HepG2 (cell line): ENCODE data around the gene DCDC2C. TPM values are rescaled to one million over a fixed set of nuclear protein-coding genes. Genes with fewer than 3 reads are reported as not detected.

Source experiments
- ATAC-seq: fragments of 200-7000 bp; cut with Tn5 transposase; 3 replicates; pipeline ENCODE4 v1.9.1; 2020; ENCODE audit warnings: mild to moderate bottlenecking, moderate library complexity
- BruUV-seq: library from RNA; stranded (reverse); fragments of 400-500 nt; replicated peaks from 2 replicates; lab custom pipeline; 2021; lab: Mats Ljungman, UMichigan
- CTCF ChIA-PET: fragments of 300-600 bp; formaldehyde crosslinking; extraction: SDS; loops from one replicate; lab custom pipeline; 2021; ENCODE audit warnings: low total read pairs, inconsistent platforms, low intra/inter-chr PET ratio; lab: Yijun Ruan, JAX
- POLR2A ChIA-PET: fragments of 350-600 bp; sonication (Branson Sonifier 250); formaldehyde crosslinking; loops from one replicate; lab custom pipeline; 2020; ENCODE audit warnings: antibody characterized with exemption, inconsistent platforms; lab: Yijun Ruan, JAX
- DNase-seq: peaks from one replicate; pipeline ENCODE4 v3.0.0-alpha.2; 2015; ENCODE audit warnings: low spot score
- FAIRE-seq: peaks from 3 replicates; lab custom pipeline; 2011; peaks lifted over from hg19 to GRCh38; lab: Jason Lieb, UNC
- H2AFZ ChIP-seq: one replicate; pipeline ENCODE4 v1.6.1; 2011; ENCODE audit warnings: low read length, inconsistent platforms
- H3K27ac ChIP-seq: fragments of 300-600 bp; 3 replicates; pipeline ENCODE4 v1.8.0; 2011; ENCODE audit warnings: mixed run types, mild to moderate bottlenecking, mixed read lengths, low read length, inconsistent platforms; ENCODE audit not compliant: insufficient read depth; ENCODE audit errors: extremely low read length
- H3K27me3 ChIP-seq, 2 experiments: fragments of 200-600 bp in 1 of 2; 2 replicates in 1 of 2; 3 replicates in 1 of 2; pipeline versions ENCODE4 v1.6.0 to v1.8.0; 2011; ENCODE audit warnings: low read length in 2 of 2, mild to moderate bottlenecking in 2 of 2, moderate library complexity in 2 of 2, inconsistent platforms in 1 of 2; ENCODE audit not compliant: insufficient read depth in 2 of 2, control insufficient read depth in 1 of 2
- H3K36me3 ChIP-seq, 2 experiments: fragments of 200-600 bp in 1 of 2; replicated peaks in 1 of 2; 2 replicates in 1 of 2; 3 replicates in 1 of 2; pipeline versions ENCODE4 v1.5.1 to v1.8.0; 2011; ENCODE audit warnings: low read length in 2 of 2, inconsistent platforms in 1 of 2; ENCODE audit not compliant: insufficient read depth in 2 of 2, control insufficient read depth in 1 of 2
- H3K4me1 ChIP-seq: 2 replicates; pipeline ENCODE4 v1.5.1; 2012; ENCODE audit warnings: low read length, inconsistent platforms; ENCODE audit not compliant: insufficient read depth
- H3K4me2 ChIP-seq: 2 replicates; pipeline ENCODE4 v1.6.0; 2011; ENCODE audit warnings: low read depth, low read length, inconsistent platforms
- H3K4me3 ChIP-seq, 3 experiments: fragments of 200-600 bp in 1 of 3; sonication (generic), shearing (Covaris generic) in 1 of 3; replicated peaks in 1 of 3; 2 replicates each; pipeline ENCODE4 v1.5.1; 2011 to 2016; ENCODE audit warnings: low read length in 3 of 3, inconsistent platforms in 2 of 3, low read depth in 2 of 3, mild to moderate bottlenecking in 2 of 3, control low read depth in 1 of 3, mixed read lengths in 1 of 3; ENCODE audit not compliant: insufficient read depth in 1 of 3
- H3K79me2 ChIP-seq: one replicate; pipeline ENCODE4 v1.6.1; 2011; ENCODE audit warnings: low read length, inconsistent platforms; ENCODE audit not compliant: insufficient read depth
- H3K9ac ChIP-seq: 2 replicates; pipeline ENCODE4 v1.6.0; 2011; ENCODE audit warnings: mild to moderate bottlenecking, low read depth, low read length, inconsistent platforms; ENCODE audit not compliant: insufficient read depth
- H3K9me3 ChIP-seq: 2 replicates; pipeline ENCODE4 v1.5.1; 2012; ENCODE audit warnings: mild to moderate bottlenecking, low read length
- H4K20me1 ChIP-seq: 2 replicates; pipeline ENCODE4 v1.6.0; 2011; ENCODE audit warnings: inconsistent platforms, mild to moderate bottlenecking, low read length, moderate library complexity; ENCODE audit not compliant: insufficient read depth
- CEBPG ChIP-seq: IDR thresholded peaks from 2 replicates; pipeline ENCODE4 v1.6.1; 2016
- DMAP1 ChIP-seq: IDR thresholded peaks from 2 replicates; pipeline ENCODE4 v1.6.1; 2016
- ELF4 ChIP-seq: sonication (generic); formaldehyde crosslinking; IDR thresholded peaks from 2 replicates; pipeline ENCODE4 v1.5.0; 2020; ENCODE audit warnings: missing genetic modification reagents, mild to moderate bottlenecking, moderate library complexity, borderline replicate concordance
- GABPA ChIP-seq, 2 experiments: IDR thresholded peaks; 2 replicates each; pipeline ENCODE4 v1.6.1; 2011 to 2016; ENCODE audit warnings: low read depth in 2 of 2, low read length in 1 of 2, missing biosample characterization in 1 of 2, missing genetic modification characterization in 1 of 2
- HOXD1 ChIP-seq: sonication (generic); formaldehyde crosslinking; IDR thresholded peaks from 2 replicates; pipeline ENCODE4 v1.5.0; 2020; ENCODE audit warnings: missing genetic modification reagents
- NFIB ChIP-seq: sonication (generic); formaldehyde crosslinking; IDR thresholded peaks from 2 replicates; pipeline ENCODE4 v1.9.0; 2021; ENCODE audit warnings: missing genetic modification reagents, mild to moderate bottlenecking, borderline replicate concordance
- TCF7L2 ChIP-seq: IDR thresholded peaks from 2 replicates; pipeline ENCODE4 v1.6.1; 2011; ENCODE audit warnings: mild to moderate bottlenecking, low read depth, low read length, moderate library complexity
- ZC3H4 ChIP-seq: sonication (generic); formaldehyde crosslinking; IDR thresholded peaks from 2 replicates; pipeline ENCODE4 v1.4.0; 2020; ENCODE audit warnings: missing genetic modification reagents, borderline replicate concordance
- ZNF773 ChIP-seq: sonication (generic); formaldehyde crosslinking; IDR thresholded peaks from 2 replicates; pipeline ENCODE4 v1.4.0; 2020; ENCODE audit warnings: missing genetic modification reagents, borderline replicate concordance
- WGBS: methylation state at CpG from one replicate; pipeline ENCODE4 v1.1.6; 2017; ENCODE audit warnings: low lambda C conversion rate; 5-methylcytosine and 5-hydroxymethylcytosine counted together
- in situ Hi-C: cut with HindIII; loops from 2 replicates; pipeline ENCODE4 v1.10.0; 2017; ENCODE audit warnings: low pct_unique_long_range_greater_than_20kb; ENCODE audit not compliant: extremely low pct_ligation_motif_present
- intact Hi-C: fragments of 100-400 bp; cut with micrococcal nuclease; formaldehyde crosslinking; loops from one replicate; pipeline ENCODE4 v1.10.0; 2022; ENCODE audit not compliant: unreplicated experiment
- polyA plus RNA-seq, 8 experiments: library from polyadenylated mRNA; depleted of rRNA in 3 of 8; stranded (reverse) in 7 of 8; unstranded in 1 of 8; fragments of >200 nt; fragmentation: Illumina TruSeq in 4 of 8; extraction: Trizol in 4 of 8; gene quantifications; 2 replicates each; pipeline versions ENCODE4 v1.2.1 to v1.2.3, GENCODE V29; 2011 to 2016; ENCODE audit warnings: low read depth in 4 of 8, missing spikeins in 1 of 8, mixed read lengths in 1 of 8; ENCODE audit not compliant: insufficient read depth in 1 of 8
- total RNA-seq, 5 experiments: library from RNA; depleted of rRNA; stranded (reverse); fragments of >200 nt; fragmentation: Illumina TruSeq; extraction: Trizol; gene quantifications; 2 replicates each; pipeline ENCODE4 v1.2.3, GENCODE V29; 2016; ENCODE audit warnings: low read depth in 1 of 5
- TF ChIP-seq, protein P1 (sequence below): sonication (generic); formaldehyde crosslinking; IDR thresholded peaks from 2 replicates; pipeline ENCODE4 v1.4.0; 2020; ENCODE audit warnings: missing genetic modification reagents, borderline replicate concordance
- TF ChIP-seq, protein P2 (sequence below): sonication (generic); formaldehyde crosslinking; IDR thresholded peaks from 2 replicates; pipeline ENCODE4 v1.4.0; 2020; ENCODE audit warnings: missing genetic modification reagents
- TF ChIP-seq, protein P3 (sequence below): sonication (generic); formaldehyde crosslinking; IDR thresholded peaks from 2 replicates; pipeline ENCODE4 v1.5.0; 2020; ENCODE audit warnings: mild to moderate bottlenecking, low read depth, missing genetic modification reagents, borderline replicate concordance

The DCDC2C gene
- total and polyA plus RNA-seq, 2 of the 13 experiments (the other 11 are each of a cell fraction or from before 2014, with no cell fraction given): not detected

DNA sequence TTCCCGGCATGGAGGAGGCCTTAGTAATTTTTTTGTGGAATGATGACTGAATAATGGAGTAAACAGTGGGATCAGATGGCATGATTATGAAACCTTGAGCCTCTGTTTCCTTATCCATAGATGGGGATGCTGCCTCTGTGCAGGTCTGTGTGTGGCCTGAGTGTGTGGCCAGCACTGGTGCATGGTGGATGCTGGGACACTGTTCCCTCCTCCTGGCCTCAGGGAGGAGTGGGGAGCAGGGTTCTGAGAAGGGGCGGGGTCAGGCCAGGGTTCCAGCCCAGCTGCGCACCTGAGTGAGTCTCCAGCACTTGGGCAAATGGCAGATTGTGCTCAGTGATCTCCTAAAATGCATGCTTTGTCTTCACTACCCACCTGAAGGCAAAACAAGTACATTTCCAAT lies 66.4 kb downstream of the DCDC2C start (continued):
- no peak for TF ChIP-seq ZNF773 (CRISPR knock-in tag)
- no peak for TF ChIP-seq TCF7L2
- TF ChIP-seq, protein P1, sequence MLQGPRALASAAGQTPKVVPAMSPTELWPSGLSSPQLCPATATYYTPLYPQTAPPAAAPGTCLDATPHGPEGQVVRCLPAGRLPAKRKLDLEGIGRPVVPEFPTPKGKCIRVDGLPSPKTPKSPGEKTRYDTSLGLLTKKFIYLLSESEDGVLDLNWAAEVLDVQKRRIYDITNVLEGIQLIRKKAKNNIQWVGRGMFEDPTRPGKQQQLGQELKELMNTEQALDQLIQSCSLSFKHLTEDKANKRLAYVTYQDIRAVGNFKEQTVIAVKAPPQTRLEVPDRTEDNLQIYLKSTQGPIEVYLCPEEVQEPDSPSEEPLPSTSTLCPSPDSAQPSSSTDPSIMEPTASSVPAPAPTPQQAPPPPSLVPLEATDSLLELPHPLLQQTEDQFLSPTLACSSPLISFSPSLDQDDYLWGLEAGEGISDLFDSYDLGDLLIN (CRISPR knock-in tag): no peak

DNA sequence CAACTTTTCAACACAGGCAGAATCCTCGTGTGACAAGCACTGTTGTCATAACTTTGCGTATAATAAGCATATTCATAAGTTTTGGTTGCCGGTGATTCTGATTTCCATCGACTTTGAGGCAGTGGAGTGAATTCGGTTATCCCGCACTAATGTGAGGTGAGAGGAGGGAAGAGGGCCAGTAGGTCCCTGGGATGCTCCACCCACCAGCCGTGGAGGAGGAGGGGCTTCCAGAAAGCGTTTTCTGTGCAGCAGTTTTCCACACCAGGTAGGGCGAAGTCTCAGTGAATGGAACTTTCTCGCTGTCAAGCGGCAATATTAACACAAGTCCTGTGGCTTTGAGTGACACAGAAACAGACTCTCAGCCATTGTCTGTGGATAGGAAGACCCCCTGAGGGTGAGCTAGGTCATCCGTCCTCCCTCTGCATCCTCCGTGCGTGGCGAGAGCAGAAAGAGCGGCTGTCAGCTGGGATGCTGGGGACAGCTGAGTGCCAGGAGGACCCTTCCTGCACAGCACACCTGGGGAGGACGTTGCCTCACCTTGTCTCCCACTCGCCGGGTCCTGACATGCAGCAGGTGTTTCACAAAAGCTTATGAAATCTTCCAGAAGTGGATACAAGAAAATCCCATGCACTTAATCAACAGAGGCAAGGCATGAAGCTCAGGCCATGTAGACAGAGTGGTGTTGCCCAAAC lies 67.5 kb downstream of the DCDC2C start:
- Histone ChIP-seq H3K4me1 (no peaks in the 10 kb centered on the region), H3K79me2 (no peaks in the 10 kb centered on the region), H4K20me1 (no peaks in the 10 kb centered on the region), H2AFZ (no peak overlapping the region), H3K4me3 (no peak overlapping the region), H3K27me3 (peaks cover 2 to 75% of the 10 kb centered on the region in 2 experiments; a peak in 4 of 5 replicates), H3K27ac (no peak overlapping the region), H3K9ac (no peak overlapping the region), H3K9me3 (no peaks in the 10 kb centered on the region), H3K4me2 (no peak overlapping the region), H3K36me3 (no peaks in the 10 kb centered on the region)
- TF ChIP-seq ELF4 (CRISPR knock-in tag): no peak
- CTCF ChIA-PET: no interaction called here
- in situ Hi-C loops (no loop called here), intact Hi-C loops (no loop called here)
- DNase-seq (no peak), ATAC-seq (no peak), FAIRE-seq (no peak)
- POLR2A ChIA-PET: no interaction called here
- 37% methylated on average over 18 of the region's 19 CpGs for WGBS
- no TSS peak for BruUV-seq

DNA sequence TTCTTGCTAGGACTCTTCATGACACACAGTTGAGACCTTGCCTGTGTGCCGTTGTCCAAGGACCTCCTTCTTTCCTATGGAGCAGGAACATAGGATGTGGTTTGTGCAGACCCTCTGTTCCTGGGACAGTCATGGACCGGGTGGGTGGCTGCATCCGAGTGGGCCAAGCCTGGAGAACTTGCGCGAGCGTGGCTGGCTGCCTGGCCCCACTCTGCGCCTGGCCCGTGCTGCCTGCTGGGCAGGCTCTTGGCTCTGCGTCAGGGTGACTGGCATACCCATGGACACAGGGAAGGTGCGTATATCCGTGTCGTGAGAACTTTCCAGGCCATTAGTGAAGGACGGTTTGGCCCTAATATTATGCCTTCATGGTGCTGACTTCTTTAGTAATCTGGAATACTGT lies 68.2 kb downstream of the DCDC2C start:
- H3K4me3 ChIP-seq: no peak overlapping the region
- no TSS peak for BruUV-seq
- no peaks in the 10 kb centered on the region for H3K36me3 ChIP-seq
- H3K9ac ChIP-seq: no peak overlapping the region
- CTCF ChIA-PET: no interaction called here
- H3K27ac ChIP-seq: no peak overlapping the region
- DNase-seq: no peak
- no peak; the same call in 2 of the 3 replicates for ATAC-seq
- no peak overlapping the region for H3K4me2 ChIP-seq
- H3K27me3 ChIP-seq: peaks cover 2 to 76% of the 10 kb centered on the region in 2 experiments; a peak in 4 of 5 replicates
- no peak overlapping the region for H2AFZ ChIP-seq
- 54% methylated on average over 13 of the region's 13 CpGs for WGBS
- intact Hi-C loops (no loop called here), in situ Hi-C loops (no loop called here)
- POLR2A ChIA-PET: no interaction called here
- H4K20me1 ChIP-seq: no peaks in the 10 kb centered on the region
- FAIRE-seq: no peak
- no peaks in the 10 kb centered on the region for H3K79me2 ChIP-seq
- no peaks in the 10 kb centered on the region for H3K9me3 ChIP-seq
- no peaks in the 10 kb centered on the region for H3K4me1 ChIP-seq
- TF ChIP-seq, protein P2, sequence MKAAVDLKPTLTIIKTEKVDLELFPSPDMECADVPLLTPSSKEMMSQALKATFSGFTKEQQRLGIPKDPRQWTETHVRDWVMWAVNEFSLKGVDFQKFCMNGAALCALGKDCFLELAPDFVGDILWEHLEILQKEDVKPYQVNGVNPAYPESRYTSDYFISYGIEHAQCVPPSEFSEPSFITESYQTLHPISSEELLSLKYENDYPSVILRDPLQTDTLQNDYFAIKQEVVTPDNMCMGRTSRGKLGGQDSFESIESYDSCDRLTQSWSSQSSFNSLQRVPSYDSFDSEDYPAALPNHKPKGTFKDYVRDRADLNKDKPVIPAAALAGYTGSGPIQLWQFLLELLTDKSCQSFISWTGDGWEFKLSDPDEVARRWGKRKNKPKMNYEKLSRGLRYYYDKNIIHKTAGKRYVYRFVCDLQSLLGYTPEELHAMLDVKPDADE (CRISPR knock-in tag): no peak
- TF ChIP-seq, protein P3, sequence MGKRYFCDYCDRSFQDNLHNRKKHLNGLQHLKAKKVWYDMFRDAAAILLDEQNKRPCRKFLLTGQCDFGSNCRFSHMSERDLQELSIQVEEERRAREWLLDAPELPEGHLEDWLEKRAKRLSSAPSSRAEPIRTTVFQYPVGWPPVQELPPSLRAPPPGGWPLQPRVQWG (CRISPR knock-in tag): no peak
- TF ChIP-seq HOXD1 (no peak), ZC3H4 (CRISPR knock-in tag) (no peak), NFIB (CRISPR knock-in tag) (no peak), DMAP1 (CRISPR knock-in tag) (no peak), GABPA (IDR thresholded peaks at IDR 0.05; ENCODE audit: low read depth, low read length) (no peak), GABPA (CRISPR knock-in tag; IDR thresholded peaks at IDR 0.05; ENCODE audit: low read depth) (no peak), CEBPG (CRISPR knock-in tag) (no peak)
